A673 (cell line): ENCODE results near the gene HDAC3. TPM values are rescaled to one million over a fixed set of nuclear protein-coding genes. Genes with fewer than 3 reads are reported as not detected.

Experiments used
- BruUV-seq: library from RNA; stranded (reverse); fragments of 400-500 nt; replicated peaks from 2 replicates; lab custom pipeline; 2021; lab: Mats Ljungman, UMichigan
- CTCF ChIA-PET: fragments of 300-600 bp; sonication (Branson Sonifier 250); formaldehyde crosslinking; loops from one replicate; lab custom pipeline; 2022; ENCODE audit warnings: antibody characterized with exemption; lab: Charles Lee
- POLR2A ChIA-PET: fragments of 300-600 bp; sonication (Branson Sonifier 250); formaldehyde crosslinking; loops from one replicate; lab custom pipeline; 2022; ENCODE audit warnings: antibody characterized with exemption; ENCODE audit not compliant: low non-redundant PET; lab: Charles Lee
- DNase-seq: peaks from one replicate; pipeline ENCODE4 v3.0.0-alpha.2; 2015; ENCODE audit warnings: low spot score
- H3K27ac ChIP-seq: fragments of 200-600 bp; sonication (generic); 2 replicates; pipeline ENCODE4 v1.5.1; 2016; ENCODE audit warnings: mixed run types, low read depth, mild to moderate bottlenecking, mixed read lengths, antibody characterized with exemption, low read length; ENCODE audit not compliant: poor library complexity, severe bottlenecking
- H3K27me3 ChIP-seq: fragments of 200-600 bp; sonication (generic); replicated peaks from 2 replicates; pipeline ENCODE4 v1.6.1; 2017; ENCODE audit warnings: mixed run types, low read depth, mild to moderate bottlenecking, mixed read lengths, antibody characterized with exemption, low read length; ENCODE audit not compliant: insufficient read depth, poor library complexity
- H3K36me3 ChIP-seq: fragments of 200-600 bp; sonication (generic); 2 replicates; pipeline ENCODE4 v1.6.1; 2016; ENCODE audit warnings: mixed run types, mild to moderate bottlenecking, mixed read lengths, antibody characterized with exemption, low read length; ENCODE audit not compliant: insufficient read depth, poor library complexity, severe bottlenecking
- H3K4me1 ChIP-seq: fragments of 200-600 bp; sonication (generic); 2 replicates; pipeline ENCODE4 v1.6.1; 2017; ENCODE audit warnings: mixed run types, mild to moderate bottlenecking, mixed read lengths, antibody characterized with exemption, low read length; ENCODE audit not compliant: insufficient read depth, poor library complexity, severe bottlenecking
- H3K4me3 ChIP-seq: fragments of 200-600 bp; sonication (generic); 2 replicates; pipeline ENCODE4 v1.5.1; 2016; ENCODE audit warnings: low read depth, mixed run types, mild to moderate bottlenecking, mixed read lengths, low read length; ENCODE audit not compliant: poor library complexity, severe bottlenecking
- H3K9me3 ChIP-seq: fragments of 200-600 bp; sonication (generic); 2 replicates; pipeline ENCODE4 v1.6.1; 2016; ENCODE audit warnings: mixed run types, low read depth, mild to moderate bottlenecking, mixed read lengths, antibody characterized with exemption, low read length; ENCODE audit not compliant: poor library complexity, severe bottlenecking
- EZH2 ChIP-seq: fragments of 200-600 bp; sonication (generic); IDR thresholded peaks from 2 replicates; pipeline ENCODE4 v1.6.1; 2017; ENCODE audit warnings: borderline replicate concordance, low read depth, mild to moderate bottlenecking, mixed read lengths, antibody characterized with exemption, low read length; ENCODE audit not compliant: poor library complexity, severe bottlenecking
- intact Hi-C: fragments of 100-400 bp; cut with micrococcal nuclease; formaldehyde crosslinking; loops from one replicate; pipeline ENCODE4 v1.10.0; 2022; ENCODE audit not compliant: unreplicated experiment
- total RNA-seq: library from RNA; stranded (reverse); gene quantifications from 2 replicates; pipeline ENCODE4 v1.2.3, GENCODE V29; 2021
- TF ChIP-seq, protein P1 (sequence below): fragments of 300-800, 200-600 bp; sonication (generic); conservative IDR thresholded peaks from 2 replicates; pipeline ENCODE4 v1.5.1; 2017; ENCODE audit warnings: low read depth, mild to moderate bottlenecking, antibody characterized with exemption, low read length, moderate library complexity, mixed read lengths

HDAC3 gene
- total RNA-seq, 1 experiment from 2014 or later: 93.1 TPM

DNA sequence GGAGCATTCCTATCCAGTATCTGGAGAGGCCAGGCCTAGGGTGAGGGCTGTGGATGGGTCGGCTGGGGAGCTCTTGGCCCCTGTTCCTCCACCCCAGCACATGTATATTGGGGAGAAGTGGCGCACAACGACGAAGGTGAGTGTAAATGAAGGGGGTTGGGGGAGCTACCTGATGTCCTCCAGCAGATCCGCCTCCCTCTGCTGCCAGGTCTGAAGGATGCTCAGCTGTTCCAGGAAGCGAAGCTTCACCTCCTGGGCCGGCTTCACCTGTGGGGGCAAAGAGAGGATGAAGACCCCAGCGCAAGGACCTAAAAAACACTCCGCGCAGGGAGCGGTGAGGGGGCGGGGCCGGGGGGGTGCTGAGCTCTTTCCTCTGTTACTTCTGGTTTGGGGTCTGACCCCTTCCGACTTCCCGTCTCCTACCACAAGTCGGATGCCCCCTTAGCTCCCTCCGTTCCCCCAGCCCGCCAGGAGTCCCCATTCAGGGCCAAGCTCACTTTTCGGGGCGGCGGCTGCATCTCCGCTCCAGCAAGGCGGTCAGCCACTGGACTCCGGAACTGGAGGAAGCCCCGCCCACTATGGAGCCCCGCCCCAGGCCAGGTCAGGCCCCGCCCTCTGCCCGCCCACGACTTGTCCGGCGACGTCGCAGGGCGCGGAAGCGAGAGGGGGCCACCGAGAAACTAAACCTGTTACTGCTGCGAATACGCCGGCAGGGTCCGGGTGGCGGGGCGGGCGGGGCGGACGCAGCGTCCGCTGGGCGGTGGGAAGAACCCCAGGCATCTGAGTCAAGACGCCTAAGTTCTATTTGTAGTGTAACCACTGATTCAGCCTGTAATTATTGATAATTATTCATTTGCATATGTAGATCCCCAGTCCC lies 14.4 kb upstream of the HDAC3 start, which contains the start of gene FCHSD1:
Gene FCHSD1, minus strand, starts transcription at position 568 of the 877 bp plus-strand sequence. Its CDS starts 50 bp downstream, at position 518.
- intact Hi-C loops: no loop called here
- Histone ChIP-seq H3K9me3 (no peaks in the 10 kb centered on the region), H3K4me1 (no peaks in the 10 kb centered on the region), H3K4me3 (peak within 1 kb of the TSS; percentile 38), H3K36me3 (no peaks in the 10 kb centered on the region), H3K27ac (no peak within 1 kb of the TSS), H3K27me3 (no peaks in the 10 kb centered on the region)
- DNase-seq: peak; percentile 37
- CTCF ChIA-PET: interaction anchor here (0.7 kb wide), 1 partner anchor 19 kb away, joined by 8 read pairs; no protein-coding TSS in a partner anchor
- TF ChIP-seq, protein P1, sequence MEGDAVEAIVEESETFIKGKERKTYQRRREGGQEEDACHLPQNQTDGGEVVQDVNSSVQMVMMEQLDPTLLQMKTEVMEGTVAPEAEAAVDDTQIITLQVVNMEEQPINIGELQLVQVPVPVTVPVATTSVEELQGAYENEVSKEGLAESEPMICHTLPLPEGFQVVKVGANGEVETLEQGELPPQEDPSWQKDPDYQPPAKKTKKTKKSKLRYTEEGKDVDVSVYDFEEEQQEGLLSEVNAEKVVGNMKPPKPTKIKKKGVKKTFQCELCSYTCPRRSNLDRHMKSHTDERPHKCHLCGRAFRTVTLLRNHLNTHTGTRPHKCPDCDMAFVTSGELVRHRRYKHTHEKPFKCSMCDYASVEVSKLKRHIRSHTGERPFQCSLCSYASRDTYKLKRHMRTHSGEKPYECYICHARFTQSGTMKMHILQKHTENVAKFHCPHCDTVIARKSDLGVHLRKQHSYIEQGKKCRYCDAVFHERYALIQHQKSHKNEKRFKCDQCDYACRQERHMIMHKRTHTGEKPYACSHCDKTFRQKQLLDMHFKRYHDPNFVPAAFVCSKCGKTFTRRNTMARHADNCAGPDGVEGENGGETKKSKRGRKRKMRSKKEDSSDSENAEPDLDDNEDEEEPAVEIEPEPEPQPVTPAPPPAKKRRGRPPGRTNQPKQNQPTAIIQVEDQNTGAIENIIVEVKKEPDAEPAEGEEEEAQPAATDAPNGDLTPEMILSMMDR: no peak
- no peak for TF ChIP-seq EZH2
- no TSS peak for BruUV-seq
- POLR2A ChIA-PET: no interaction called here

DNA sequence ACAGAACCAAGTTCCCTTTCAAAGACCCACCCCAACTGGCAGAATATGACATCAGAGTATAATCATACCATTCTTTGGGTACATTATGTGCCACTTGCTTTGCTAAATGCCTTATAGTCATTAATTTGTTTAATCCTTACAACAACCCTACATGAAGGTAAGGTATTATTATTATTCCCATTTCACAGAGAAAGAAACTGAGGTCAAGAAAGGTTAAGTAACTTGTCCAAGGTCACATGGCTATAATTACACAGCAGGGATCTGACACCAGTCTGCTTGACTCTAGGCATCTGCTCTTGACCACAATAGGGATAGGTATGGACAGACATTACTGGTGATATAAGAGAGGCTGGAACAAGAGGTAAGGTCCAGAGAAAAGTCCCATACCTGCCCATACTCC lies 13.3 kb upstream of the HDAC3 start:
- no peaks in the 10 kb centered on the region for H3K9me3 ChIP-seq
- no peaks in the 10 kb centered on the region for H3K27me3 ChIP-seq
- ChIA-PET POLR2A (no interaction called here), CTCF (no interaction called here)
- intact Hi-C loops: no loop called here
- no peak overlapping the region for H3K4me3 ChIP-seq
- H3K27ac ChIP-seq: no peak overlapping the region
- no TSS peak for BruUV-seq
- H3K36me3 ChIP-seq: no peaks in the 10 kb centered on the region
- no peaks in the 10 kb centered on the region for H3K4me1 ChIP-seq
- DNase-seq: no peak
- TF ChIP-seq EZH2: no peak
- TF ChIP-seq, protein P1: no peak

DNA sequence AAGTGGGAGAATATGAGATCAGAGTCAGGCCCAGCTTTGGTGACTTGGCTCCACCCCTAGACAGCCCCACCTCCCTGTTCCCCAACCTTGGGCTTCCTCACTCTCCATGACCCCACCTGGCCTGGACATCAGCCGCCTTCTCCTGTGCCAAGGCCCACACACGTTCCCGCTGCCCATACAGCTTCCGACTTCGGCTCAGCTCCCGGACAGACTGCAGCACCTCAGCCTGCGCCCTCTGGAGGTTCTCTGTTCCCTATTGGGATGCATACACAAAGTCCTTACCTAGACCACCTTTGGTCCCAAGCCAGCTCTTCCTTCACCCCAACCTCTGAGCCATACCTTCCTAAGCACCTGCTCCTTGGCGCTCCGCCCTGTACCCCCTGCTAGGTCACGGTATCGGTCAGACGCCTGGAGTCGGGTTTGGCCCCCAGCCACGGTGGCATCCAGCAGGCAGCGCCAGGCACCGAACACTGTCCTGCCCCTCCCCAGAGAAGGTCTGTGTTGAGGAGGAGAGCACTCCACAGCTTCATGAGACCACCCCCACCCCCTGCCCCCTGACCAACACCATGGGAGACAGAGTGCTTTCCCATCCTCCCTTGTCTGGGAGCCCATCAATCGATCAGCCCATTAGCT lies 12.5 kb upstream of the HDAC3 start:
- ChIA-PET POLR2A (no interaction called here), CTCF (no interaction called here)
- no peaks in the 10 kb centered on the region for H3K9me3 ChIP-seq
- H3K36me3 ChIP-seq: no peaks in the 10 kb centered on the region
- TF ChIP-seq, protein P1: no peak
- no peak for TF ChIP-seq EZH2
- no TSS peak for BruUV-seq
- H3K27me3 ChIP-seq: no peaks in the 10 kb centered on the region
- intact Hi-C loops: no loop called here
- DNase-seq: no peak
- no peak overlapping the region for H3K27ac ChIP-seq
- H3K4me3 ChIP-seq: no peak overlapping the region
- no peaks in the 10 kb centered on the region for H3K4me1 ChIP-seq
